ENCODE measurements around the gene ICA1L. TPM values are rescaled to one million over a fixed set of nuclear protein-coding genes. Genes with fewer than 3 reads are reported as not detected.
A peak's percentile ranks its signal among the peaks of the same experiment; 100 is the strongest.
"Not testable (repeated sequence)": the region's sequence is repeated elsewhere in the genome, so short reads cannot be mapped to it uniquely, and the experiment has no call there.

ICA1L gene
- total RNA-seq: 1 to 10 TPM; 3.3 to 4.7 (median 4.0) TPM

- peak within 1 kb of the TSS; percentile 92 for H3K4me3 Mint-ChIP-seq
- no peaks in the 10 kb centered on the region for H3K27me3 Mint-ChIP-seq (ENCODE audit: low read depth)
- H3K4me1 Mint-ChIP-seq (ENCODE audit: low read depth): peaks cover 7% of the 10 kb centered on the region
- DNase-seq: peak; percentile 22
- H3K9me3 Mint-ChIP-seq: no peaks in the 10 kb centered on the region
- no peaks in the 10 kb centered on the region for H3K36me3 Mint-ChIP-seq (ENCODE audit: insufficient read depth)
- ATAC-seq: peak; percentile 61 to 68
These were observed at the start of gene ICA1L for GRCh38 chr2:202871300-202872141. Gene ICA1L (minus strand): TSS chr2:202871766. CDS start chr2:202829009, 42,757 bp downstream.

GRCh38 chr2:202918860-202919259, 47.3 kb upstream of the ICA1L start:
- H3K9me3 Mint-ChIP-seq: no peaks in the 10 kb centered on the region
- no peaks in the 10 kb centered on the region for H3K27me3 Mint-ChIP-seq (ENCODE audit: low read depth)
- ATAC-seq (no peak), DNase-seq (no peak)
- H3K4me1 Mint-ChIP-seq (ENCODE audit: low read depth): no peaks in the 10 kb centered on the region
- H3K4me3 Mint-ChIP-seq: no peak overlapping the region
- peaks cover 11% of the 10 kb centered on the region for H3K36me3 Mint-ChIP-seq (ENCODE audit: insufficient read depth)

GRCh38 chr2:202912342-202913201, 41.0 kb upstream of the ICA1L start:
- H3K27me3 Mint-ChIP-seq (ENCODE audit: low read depth); H3K36me3 Mint-ChIP-seq (ENCODE audit: insufficient read depth); H3K9me3 Mint-ChIP-seq; DNase-seq: not testable (repeated sequence)
- Mint-ChIP-seq H3K4me1 (ENCODE audit: low read depth) (peaks cover 30% of the 10 kb centered on the region), H3K4me3 (peak overlapping the region; percentile 98)
- ATAC-seq: peak; percentile 67 to 68

GRCh38 chr2:202911512-202912341, 40.2 kb upstream of the ICA1L start, which contains the start of the genes CARF and WDR12:
Gene CARF (plus strand): TSS chr2:202912275. CDS start chr2:202941903, 29,628 bp downstream.
Gene WDR12 (minus strand): TSS chr2:202911673. CDS start chr2:202911476, 197 bp downstream.
- Mint-ChIP-seq H3K9me3 (no peaks in the 10 kb centered on the region), H3K4me1 (ENCODE audit: low read depth) (peaks cover 30% of the 10 kb centered on the region), H3K27me3 (ENCODE audit: low read depth) (no peaks in the 10 kb centered on the region), H3K36me3 (ENCODE audit: insufficient read depth) (peaks cover 4% of the 10 kb centered on the region), H3K4me3 (peak within 1 kb of the TSS; percentile 98)
- peak; percentile 85 to 88 for ATAC-seq
- peak; percentile 84 for DNase-seq

- Mint-ChIP-seq H3K9me3 (no peaks in the 10 kb centered on the region), H3K4me3 (peak overlapping the region; percentile 98), H3K36me3 (ENCODE audit: insufficient read depth) (peaks cover 7% of the 10 kb centered on the region), H3K4me1 (ENCODE audit: low read depth) (peaks cover 30% of the 10 kb centered on the region), H3K27me3 (ENCODE audit: low read depth) (no peaks in the 10 kb centered on the region)
- no peak for DNase-seq
- peak in 1 of 2 donors; percentile 21 for ATAC-seq
These were observed 39.6 kb upstream of the ICA1L start for GRCh38 chr2:202911203-202911511.

GRCh38 chr2:202910698-202911097, 39.1 kb upstream of the ICA1L start:
- Mint-ChIP-seq H3K27me3 (ENCODE audit: low read depth) (no peaks in the 10 kb centered on the region), H3K36me3 (ENCODE audit: insufficient read depth) (peaks cover 9% of the 10 kb centered on the region), H3K4me3 (peak overlapping the region; percentile 98), H3K9me3 (peaks cover under 1% of the 10 kb centered on the region), H3K4me1 (ENCODE audit: low read depth) (peaks cover 30% of the 10 kb centered on the region)
- no peak for ATAC-seq
- no peak for DNase-seq

- not testable (repeated sequence) for H3K27me3 Mint-ChIP-seq (ENCODE audit: low read depth); H3K9me3 Mint-ChIP-seq; DNase-seq; ATAC-seq
- Mint-ChIP-seq H3K4me1 (ENCODE audit: low read depth) (peaks cover 30% of the 10 kb centered on the region), H3K4me3 (peak overlapping the region; percentile 98), H3K36me3 (ENCODE audit: insufficient read depth) (peaks cover 14% of the 10 kb centered on the region)
These were observed 38.7 kb upstream of the ICA1L start for GRCh38 chr2:202910250-202910649.

- Mint-ChIP-seq H3K9me3 (peaks cover 5% of the 10 kb centered on the region), H3K4me3 (peak overlapping the region; percentile 98), H3K27me3 (ENCODE audit: low read depth) (no peaks in the 10 kb centered on the region), H3K4me1 (ENCODE audit: low read depth) (peaks cover 32% of the 10 kb centered on the region), H3K36me3 (ENCODE audit: insufficient read depth) (peaks cover 18% of the 10 kb centered on the region)
- DNase-seq: no peak
- ATAC-seq: no peak
These were observed 38.0 kb upstream of the ICA1L start for GRCh38 chr2:202909394-202910192.

- peaks cover 5% of the 10 kb centered on the region for H3K9me3 Mint-ChIP-seq
- no peak overlapping the region for H3K4me3 Mint-ChIP-seq
- DNase-seq (no peak), ATAC-seq (no peak)
- peaks cover 27% of the 10 kb centered on the region for H3K36me3 Mint-ChIP-seq (ENCODE audit: insufficient read depth)
- peaks cover 36% of the 10 kb centered on the region for H3K4me1 Mint-ChIP-seq (ENCODE audit: low read depth)
- no peaks in the 10 kb centered on the region for H3K27me3 Mint-ChIP-seq (ENCODE audit: low read depth)
These were observed 36.6 kb upstream of the ICA1L start for GRCh38 chr2:202908186-202908585.

GRCh38 chr2:202905507-202905906, 33.9 kb upstream of the ICA1L start:
- H3K4me1 Mint-ChIP-seq (ENCODE audit: low read depth): peaks cover 28% of the 10 kb centered on the region
- ATAC-seq; DNase-seq; H3K27me3 Mint-ChIP-seq (ENCODE audit: low read depth); H3K9me3 Mint-ChIP-seq; H3K4me3 Mint-ChIP-seq: not testable (repeated sequence)
- H3K36me3 Mint-ChIP-seq (ENCODE audit: insufficient read depth): peaks cover 32% of the 10 kb centered on the region

- Mint-ChIP-seq H3K9me3 (no peaks in the 10 kb centered on the region), H3K36me3 (ENCODE audit: insufficient read depth) (peaks cover 28% of the 10 kb centered on the region), H3K4me3 (no peak overlapping the region), H3K4me1 (ENCODE audit: low read depth) (no peaks in the 10 kb centered on the region), H3K27me3 (ENCODE audit: low read depth) (no peaks in the 10 kb centered on the region)
- ATAC-seq (no peak), DNase-seq (no peak)
These were observed 13.6 kb upstream of the ICA1L start for GRCh38 chr2:202885190-202885589.

GRCh38 chr2:202883987-202884675, 12.6 kb upstream of the ICA1L start:
- no peak for DNase-seq
- Mint-ChIP-seq H3K4me1 (ENCODE audit: low read depth) (no peaks in the 10 kb centered on the region), H3K36me3 (ENCODE audit: insufficient read depth) (peaks cover 25% of the 10 kb centered on the region), H3K9me3 (no peaks in the 10 kb centered on the region), H3K4me3 (no peak overlapping the region), H3K27me3 (ENCODE audit: low read depth) (no peaks in the 10 kb centered on the region)
- ATAC-seq: no peak

GRCh38 chr2:202881570-202881969, 10.0 kb upstream of the ICA1L start:
- Mint-ChIP-seq H3K36me3 (ENCODE audit: insufficient read depth) (peaks cover 20% of the 10 kb centered on the region), H3K4me3 (no peak overlapping the region), H3K9me3 (no peaks in the 10 kb centered on the region), H3K4me1 (ENCODE audit: low read depth) (no peaks in the 10 kb centered on the region), H3K27me3 (ENCODE audit: low read depth) (no peaks in the 10 kb centered on the region)
- no peak for ATAC-seq
- no peak for DNase-seq
